Left renal cortex interstitium (tissue), 4 donors: Measurements from ENCODE around the gene HTN3. TPM values are rescaled to one million over a fixed set of nuclear protein-coding genes. Genes with fewer than 3 reads are reported as not detected.
"Not testable (repeated sequence)": the region's sequence is repeated elsewhere in the genome, so short reads cannot be mapped to it uniquely, and the experiment has no call there.

Source experiments
- DNase-seq, 4 donors: peaks; one replicate each; pipeline ENCODE4 v3.0.0-alpha.2; 2013; ENCODE audit warnings: low read depth in 4 of 4, low spot score in 2 of 4, missing footprints in 1 of 4
- polyA plus RNA-seq, 4 donors: library from polyadenylated mRNA; unstranded; fragments of 120-200 nt; gene quantifications; one replicate each; pipeline ENCODE4 v1.2.1, GENCODE V29; 2013; ENCODE audit not compliant: insufficient read length in 4 of 4

The HTN3 gene
- polyA plus RNA-seq = not detected

- not testable (repeated sequence) for DNase-seq
Measured at GRCh38 chr4:70028159-70028558, at the start of gene HTN3. TSS of gene HTN3 (plus strand) at chr4:70028459. CDS start at chr4:70030741, 2,282 bp downstream.

DNA sequence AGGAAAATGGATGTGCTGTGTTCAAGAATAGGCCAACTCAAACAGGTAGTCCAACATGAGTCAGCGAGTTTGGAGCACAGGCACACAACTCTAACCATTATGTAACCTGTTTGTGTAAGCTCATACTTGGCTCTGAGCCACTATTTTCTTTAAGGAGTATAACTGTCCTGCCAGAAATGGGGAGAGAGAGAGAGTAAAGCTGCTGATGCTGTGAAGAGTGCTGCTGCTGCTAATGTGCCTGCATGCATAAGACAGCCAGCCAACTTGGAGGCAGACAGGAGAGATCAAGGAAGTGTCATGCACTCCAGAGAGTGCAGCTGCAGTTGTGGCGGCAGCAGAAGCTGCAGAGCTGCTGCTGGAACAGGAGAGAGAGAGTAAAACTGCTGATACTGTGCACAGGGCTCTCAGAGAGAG lies 44.2 kb upstream of the HTN3 start:
- DNase-seq = peak in 2 of 4 donors; percentile 13 to 24

- no peak for DNase-seq
Measured at GRCh38 chr4:69986663-69987062, 41.6 kb upstream of the HTN3 start.

- no peak for DNase-seq
Measured at GRCh38 chr4:69991016-69991415, 37.2 kb upstream of the HTN3 start.

GRCh38 chr4:69994782-69995181 lies 33.5 kb upstream of the HTN3 start:
- DNase-seq = no peak

- no peak for DNase-seq
Measured at GRCh38 chr4:69995526-69996016, 32.7 kb upstream of the HTN3 start, which contains the start of gene STATH. TSS of gene STATH (plus strand) at chr4:69995966. CDS start at chr4:69998438, 2,472 bp downstream.

DNA sequence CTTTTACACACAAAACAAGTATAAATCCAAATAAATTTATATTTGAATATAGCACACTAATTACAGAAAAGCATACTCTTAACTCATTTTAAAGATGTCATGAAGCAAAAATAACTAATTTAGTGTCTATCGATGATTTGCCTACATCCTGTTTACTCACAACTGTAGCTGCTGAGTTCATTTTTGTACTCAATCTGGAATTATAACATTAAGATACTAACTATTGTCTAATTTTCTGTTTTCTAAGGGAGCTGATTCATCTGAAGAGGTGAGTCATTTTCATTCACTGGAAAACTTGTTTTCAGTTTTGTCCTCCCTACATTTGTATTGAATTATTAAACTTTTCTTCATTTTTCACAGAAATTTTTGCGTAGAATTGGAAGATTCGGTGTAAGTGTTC lies 28.8 kb upstream of the HTN3 start:
- no peak for DNase-seq

DNA sequence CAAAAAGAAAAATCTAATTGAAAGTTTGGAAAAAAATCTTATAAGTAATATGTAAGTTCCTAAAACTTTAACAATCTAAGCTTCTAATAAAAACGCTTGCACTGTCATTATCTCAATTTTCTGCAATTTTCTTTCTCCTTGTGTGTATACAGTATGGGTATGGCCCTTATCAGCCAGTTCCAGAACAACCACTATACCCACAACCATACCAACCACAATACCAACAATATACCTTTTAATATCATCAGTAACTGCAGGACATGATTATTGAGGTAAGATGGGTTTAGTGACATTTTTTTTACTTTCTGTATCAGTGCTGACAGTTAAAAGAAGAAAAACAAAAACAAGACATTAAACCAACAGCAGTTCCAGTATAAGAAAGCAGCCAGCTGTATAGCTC lies 27.5 kb upstream of the HTN3 start:
- no peak for DNase-seq

- no peak for DNase-seq
Measured at GRCh38 chr4:70002507-70002906, 25.8 kb upstream of the HTN3 start.

DNA sequence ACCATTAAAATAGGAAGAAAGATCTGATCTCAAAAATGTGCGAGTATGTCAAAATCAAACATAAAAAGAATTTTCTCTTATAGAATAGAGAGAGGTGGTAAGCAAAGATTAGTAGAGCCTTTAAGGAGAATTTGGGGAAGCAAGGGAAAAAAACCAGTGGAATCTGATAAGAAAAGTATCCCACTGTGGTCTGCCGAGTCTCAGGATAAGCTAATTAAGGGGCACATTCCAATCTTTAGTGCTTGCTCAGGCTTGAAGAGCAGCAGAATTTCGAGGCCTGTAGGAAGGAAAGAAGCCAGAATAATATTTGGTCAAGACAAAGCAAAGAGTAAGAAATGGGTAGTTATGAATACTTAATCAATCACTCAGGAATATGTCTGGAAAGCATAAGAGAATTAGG lies 19.5 kb upstream of the HTN3 start:
- no peak for DNase-seq

DNA sequence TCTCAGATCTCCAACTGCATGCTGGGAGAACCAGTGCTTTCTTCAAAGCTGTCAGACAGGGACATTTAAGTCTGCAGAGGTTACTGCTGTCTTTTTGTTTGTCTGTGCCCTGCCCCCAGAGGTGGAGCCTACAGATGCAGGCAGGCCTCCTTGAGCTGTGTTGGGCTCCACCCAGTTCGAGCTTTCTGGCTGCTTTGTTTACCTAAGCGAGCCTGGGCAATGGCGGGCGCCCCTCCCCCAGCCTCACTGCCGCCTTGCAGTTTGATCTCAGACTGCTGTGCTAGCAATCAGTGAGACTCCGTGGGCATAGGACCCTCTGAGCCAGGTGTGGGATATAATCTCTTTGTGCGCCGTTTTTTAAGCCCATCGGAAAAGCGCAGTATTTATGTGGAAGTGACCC lies 9.3 kb upstream of the HTN3 start:
- not testable (repeated sequence) for DNase-seq

DNA sequence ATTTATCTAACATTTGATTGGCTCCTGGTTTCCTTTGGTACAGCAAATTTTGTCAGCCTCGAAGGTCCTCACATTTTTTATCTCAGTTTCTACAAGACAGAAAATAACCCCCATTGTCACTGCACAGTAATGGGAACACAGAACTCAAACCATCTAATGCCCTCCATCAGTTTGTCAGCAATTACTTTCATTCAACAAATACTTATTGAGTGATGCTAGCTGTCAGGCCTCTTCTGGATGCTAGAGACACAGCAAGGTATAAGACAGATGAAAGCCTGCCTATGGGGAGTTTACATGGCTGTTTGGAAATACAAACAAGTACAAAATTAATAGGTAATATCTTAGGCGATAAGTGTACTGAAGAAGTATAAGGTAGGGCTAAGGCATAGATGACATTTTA lies 5.0 kb upstream of the HTN3 start:
- DNase-seq = no peak

- DNase-seq = no peak
Measured at GRCh38 chr4:70027011-70027410, 1.2 kb upstream of the HTN3 start.

DNA sequence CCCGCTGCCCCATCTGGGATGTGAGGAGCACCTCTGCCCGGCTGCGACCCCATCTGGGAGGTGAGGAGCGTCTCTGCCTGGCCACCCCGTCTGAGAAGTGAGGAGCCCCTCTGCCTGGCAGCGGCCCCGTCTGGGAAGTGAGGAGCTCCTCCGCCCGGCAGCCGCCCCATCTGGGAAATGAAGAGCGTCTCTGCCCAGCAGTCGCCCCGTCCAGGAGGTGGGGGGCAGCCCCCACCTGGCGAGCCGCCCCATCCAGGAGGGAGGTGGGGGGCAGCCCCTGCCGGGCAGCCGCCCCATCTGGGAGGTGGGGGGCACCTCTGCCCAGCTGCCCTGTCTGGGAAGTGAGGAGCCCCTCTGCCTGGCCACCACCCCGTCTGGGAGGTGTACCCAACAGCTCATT lies 9.3 kb downstream of the HTN3 start:
- DNase-seq = not testable (repeated sequence)

DNA sequence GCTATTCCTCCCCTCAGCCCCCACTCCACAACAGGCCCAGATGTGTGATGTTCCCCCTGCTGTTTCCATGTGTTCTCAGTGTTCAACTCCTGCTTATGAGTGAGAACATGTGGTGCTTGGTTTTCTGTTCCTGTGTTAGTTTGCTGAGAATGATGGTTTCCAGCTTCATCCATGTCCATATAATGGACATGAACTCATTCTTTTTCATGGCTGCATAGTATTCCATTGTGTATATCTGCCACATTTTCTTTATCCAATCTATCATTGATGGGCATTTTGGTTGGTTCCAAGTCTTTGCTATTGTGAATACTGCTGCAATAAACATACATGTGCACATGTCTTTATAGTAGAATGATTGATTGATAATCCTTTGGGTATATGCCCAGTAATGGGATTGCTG lies 11.7 kb downstream of the HTN3 start:
- DNase-seq = not testable (repeated sequence)

GRCh38 chr4:70041652-70042286 lies 13.5 kb downstream of the HTN3 start:
- no peak for DNase-seq

GRCh38 chr4:70050138-70050537 lies 21.9 kb downstream of the HTN3 start, which contains the start of gene HTN1:
TSS of gene HTN1 (plus strand) at chr4:70050438. CDS start at chr4:70053077, 2,639 bp downstream.
- DNase-seq = not testable (repeated sequence)

DNA sequence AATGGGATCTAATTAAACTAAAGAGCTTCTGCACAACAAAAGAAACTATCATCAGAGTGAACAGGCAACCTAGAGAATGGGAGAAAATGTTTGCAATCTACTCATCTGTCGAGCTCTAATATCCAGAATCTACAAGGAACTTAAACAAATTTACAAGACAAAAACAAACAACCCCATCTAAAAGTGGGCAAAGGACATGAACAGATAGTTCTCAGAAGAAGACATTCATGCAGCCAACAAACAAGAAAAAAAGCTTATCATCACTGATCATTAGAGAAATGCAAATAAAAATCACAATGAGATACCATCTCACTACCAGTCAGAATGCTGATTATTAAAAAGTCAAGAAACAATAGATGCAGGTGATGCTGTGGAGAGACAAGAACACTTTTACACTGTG lies 28.3 kb downstream of the HTN3 start:
- not testable (repeated sequence) for DNase-seq

DNA sequence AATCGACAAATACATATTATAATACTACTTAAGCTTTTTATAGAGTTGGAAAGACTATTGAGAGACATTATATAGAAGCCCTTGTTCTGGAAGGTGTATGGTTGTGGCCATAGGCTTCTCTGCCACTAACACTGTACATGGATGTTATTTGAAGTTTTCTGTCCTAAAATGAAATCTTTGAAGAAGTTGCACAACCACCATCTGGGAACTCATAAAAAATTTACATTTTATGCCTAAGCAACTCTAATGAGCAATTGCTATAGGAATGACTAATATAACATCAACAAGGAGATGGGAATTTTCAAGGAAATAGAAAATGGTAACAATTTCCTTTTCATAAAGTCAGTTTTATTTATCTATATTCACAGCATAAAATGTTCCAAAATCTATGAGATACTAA lies 29.4 kb downstream of the HTN3 start:
- no peak for DNase-seq

DNA sequence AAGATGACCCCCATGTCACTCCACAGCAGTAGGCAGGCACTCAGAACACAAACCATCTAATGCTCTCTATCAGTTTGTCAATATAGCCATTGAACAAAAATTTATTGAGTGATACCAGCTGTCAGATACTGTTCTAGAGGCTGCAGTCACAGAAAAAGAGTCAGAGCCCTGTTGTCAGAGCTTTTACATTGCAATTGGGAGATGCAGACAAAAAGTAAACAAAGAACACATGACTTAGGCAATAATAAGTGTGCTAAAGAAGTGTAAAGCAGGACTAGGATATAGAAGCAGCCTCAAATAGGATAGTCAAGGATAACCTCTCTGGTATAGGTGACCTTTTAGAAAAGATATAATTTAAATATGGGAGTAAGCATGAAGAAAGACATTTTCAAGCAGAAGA lies 30.9 kb downstream of the HTN3 start:
- DNase-seq = no peak

- no peak for DNase-seq
Measured at GRCh38 chr4:70062000-70062399, 33.7 kb downstream of the HTN3 start.

- no peak for DNase-seq
Measured at GRCh38 chr4:70080205-70080604, 51.9 kb downstream of the HTN3 start.
